Dermis microvascular lymphatic vessel endothelial cell (primary cell): ENCODE results near the gene B3GAT1. TPM values are rescaled to one million over a fixed set of nuclear protein-coding genes. Genes with fewer than 3 reads are reported as not detected.
"Not testable (repeated sequence)": the region's sequence is repeated elsewhere in the genome, so short reads cannot be mapped to it uniquely, and the experiment has no call there.

Experiments
- DNase-seq, 2 donors: peaks; one replicate each; pipeline versions ENCODE4 v3.0.0 to v3.0.0-alpha.2; 2010; ENCODE audit warnings: low read depth in 2 of 2
- total RNA-seq: library from RNA; depleted of rRNA; stranded (reverse); fragments of >200 nt; gene quantifications from 2 replicates; pipeline ENCODE4 v1.2.1, GENCODE V29; 2014

Gene B3GAT1
- total RNA-seq, 1 donor from 2014 or later: not detected

GRCh38 chr11:134356656-134357544 lies 55.1 kb downstream of the B3GAT1 start:
- no peak for DNase-seq

GRCh38 chr11:134355656-134356055 lies 56.4 kb downstream of the B3GAT1 start:
- DNase-seq: no peak

- no peak for DNase-seq
These were observed 56.9 kb downstream of the B3GAT1 start for GRCh38 chr11:134355136-134355535.

GRCh38 chr11:134352111-134352510 lies 59.9 kb downstream of the B3GAT1 start:
- no peak for DNase-seq

GRCh38 chr11:134350381-134350780 lies 61.7 kb downstream of the B3GAT1 start:
- DNase-seq: no peak

- DNase-seq: no peak
These were observed 62.2 kb downstream of the B3GAT1 start for GRCh38 chr11:134349802-134350355.

GRCh38 chr11:134349109-134349801 lies 62.8 kb downstream of the B3GAT1 start:
- DNase-seq: no peak

- no peak for DNase-seq
These were observed 64.6 kb downstream of the B3GAT1 start for GRCh38 chr11:134347441-134347840.

GRCh38 chr11:134346976-134347350 lies 65.1 kb downstream of the B3GAT1 start:
- no peak for DNase-seq

- no peak for DNase-seq
These were observed 65.7 kb downstream of the B3GAT1 start for GRCh38 chr11:134346101-134346975.

- DNase-seq: no peak
These were observed 66.8 kb downstream of the B3GAT1 start for GRCh38 chr11:134345237-134345550.

GRCh38 chr11:134344497-134345236 lies 67.4 kb downstream of the B3GAT1 start:
- DNase-seq: not testable (repeated sequence)

GRCh38 chr11:134343646-134344045 lies 68.4 kb downstream of the B3GAT1 start:
- DNase-seq: no peak

- no peak for DNase-seq
These were observed 69.3 kb downstream of the B3GAT1 start for GRCh38 chr11:134342572-134343340.

GRCh38 chr11:134341805-134342571 lies 70.1 kb downstream of the B3GAT1 start:
- no peak for DNase-seq

GRCh38 chr11:134340354-134340964 lies 71.6 kb downstream of the B3GAT1 start:
- DNase-seq: no peak

- DNase-seq: no peak
These were observed 72.3 kb downstream of the B3GAT1 start for GRCh38 chr11:134339756-134340155.

- no peak for DNase-seq
These were observed 73.4 kb downstream of the B3GAT1 start for GRCh38 chr11:134338654-134339053.

- no peak for DNase-seq
These were observed 74.0 kb downstream of the B3GAT1 start for GRCh38 chr11:134338068-134338467.
